ENCODE data around the gene CCDC158. TPM values are rescaled to one million over a fixed set of nuclear protein-coding genes. Genes with fewer than 3 reads are reported as not detected.

The CCDC158 gene
- total and polyA plus RNA-seq, 11 donors: 0.01 to 0.75 (median 0.23) TPM; not detected in 2

DNA sequence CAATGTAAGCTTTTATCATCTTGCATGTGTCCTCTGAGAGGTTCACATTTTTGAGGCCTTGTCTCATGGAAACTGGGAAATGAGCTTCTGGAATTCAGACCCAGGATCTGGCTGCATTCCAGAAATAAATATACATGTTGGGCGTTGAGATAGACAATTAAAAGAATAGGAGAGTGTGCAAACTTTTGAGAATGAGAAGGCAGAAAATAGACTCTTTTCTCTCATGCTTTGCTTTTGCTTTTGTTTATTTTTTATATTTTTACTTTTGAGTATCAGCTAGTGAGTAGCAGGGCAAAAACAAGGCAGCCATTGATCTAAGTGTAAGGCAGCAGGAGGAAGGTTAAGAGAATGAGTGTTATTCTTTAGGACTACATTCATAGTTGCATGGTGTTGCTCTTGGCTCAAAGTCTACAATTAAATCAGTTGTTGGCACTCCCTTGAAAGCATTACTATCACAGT, 26.5 kb upstream of the CCDC158 start:
- peaks cover 0 to 17% (median 1%) of the 10 kb centered on the region in 12 donors for H3K4me1 ChIP-seq
- no peaks in the 10 kb centered on the region for H3K9me3 ChIP-seq
- H3K27me3 ChIP-seq: no peaks in the 10 kb centered on the region
- H3K27ac ChIP-seq: peak overlapping the region in 1 of 12 donors; percentile 43
- DNase-seq (no peak), ATAC-seq (peak in 1 of 4 donors; percentile 58)
- intact Hi-C loops (cut with DNase I): no loop called here
- no peak overlapping the region for H3K4me3 ChIP-seq
- H3K36me3 ChIP-seq: no peaks in the 10 kb centered on the region
- no peak for TF ChIP-seq POLR2A (IDR thresholded peaks at IDR 0.05)
- TF ChIP-seq, protein P1, sequence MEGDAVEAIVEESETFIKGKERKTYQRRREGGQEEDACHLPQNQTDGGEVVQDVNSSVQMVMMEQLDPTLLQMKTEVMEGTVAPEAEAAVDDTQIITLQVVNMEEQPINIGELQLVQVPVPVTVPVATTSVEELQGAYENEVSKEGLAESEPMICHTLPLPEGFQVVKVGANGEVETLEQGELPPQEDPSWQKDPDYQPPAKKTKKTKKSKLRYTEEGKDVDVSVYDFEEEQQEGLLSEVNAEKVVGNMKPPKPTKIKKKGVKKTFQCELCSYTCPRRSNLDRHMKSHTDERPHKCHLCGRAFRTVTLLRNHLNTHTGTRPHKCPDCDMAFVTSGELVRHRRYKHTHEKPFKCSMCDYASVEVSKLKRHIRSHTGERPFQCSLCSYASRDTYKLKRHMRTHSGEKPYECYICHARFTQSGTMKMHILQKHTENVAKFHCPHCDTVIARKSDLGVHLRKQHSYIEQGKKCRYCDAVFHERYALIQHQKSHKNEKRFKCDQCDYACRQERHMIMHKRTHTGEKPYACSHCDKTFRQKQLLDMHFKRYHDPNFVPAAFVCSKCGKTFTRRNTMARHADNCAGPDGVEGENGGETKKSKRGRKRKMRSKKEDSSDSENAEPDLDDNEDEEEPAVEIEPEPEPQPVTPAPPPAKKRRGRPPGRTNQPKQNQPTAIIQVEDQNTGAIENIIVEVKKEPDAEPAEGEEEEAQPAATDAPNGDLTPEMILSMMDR (IDR thresholded peaks at IDR 0.05): no peak
- 8 to 22% (median 12%) methylated on average over 1 of the region's 1 CpG for WGBS, 4 donors

DNA sequence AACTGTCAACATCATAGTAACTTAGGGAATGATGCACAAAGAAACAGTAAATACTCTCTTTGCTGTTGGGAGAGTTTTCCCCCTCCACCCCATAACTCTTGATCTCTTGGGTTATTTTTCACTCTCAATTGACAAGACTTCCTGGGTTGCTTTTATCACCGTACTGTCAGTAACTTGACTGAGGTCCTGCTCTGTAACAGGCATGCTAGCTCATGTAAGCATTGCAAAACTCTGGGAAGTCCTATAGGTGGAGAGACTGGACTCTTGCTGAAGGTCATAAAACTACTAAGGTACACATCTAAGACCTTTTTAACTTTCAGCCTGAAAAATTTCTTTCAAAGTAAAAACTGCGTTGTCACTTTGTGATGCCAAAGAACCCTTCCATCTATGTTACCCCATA, 25.0 kb upstream of the CCDC158 start:
- ATAC-seq (no peak), DNase-seq (no peak)
- H3K4me3 ChIP-seq: no peak overlapping the region
- WGBS, 4 donors: 89 to 94% (median 92%) methylated on average over 2 of the region's 2 CpGs
- peaks cover 0 to 17% (median 1%) of the 10 kb centered on the region in 12 donors for H3K4me1 ChIP-seq
- no peak overlapping the region for H3K27ac ChIP-seq
- H3K36me3 ChIP-seq: no peaks in the 10 kb centered on the region
- H3K9me3 ChIP-seq: no peaks in the 10 kb centered on the region
- intact Hi-C loops (cut with DNase I): no loop called here
- H3K27me3 ChIP-seq: no peaks in the 10 kb centered on the region
- TF ChIP-seq, protein P1 (IDR thresholded peaks at IDR 0.05): no peak
- no peak for TF ChIP-seq POLR2A (IDR thresholded peaks at IDR 0.05)

DNA sequence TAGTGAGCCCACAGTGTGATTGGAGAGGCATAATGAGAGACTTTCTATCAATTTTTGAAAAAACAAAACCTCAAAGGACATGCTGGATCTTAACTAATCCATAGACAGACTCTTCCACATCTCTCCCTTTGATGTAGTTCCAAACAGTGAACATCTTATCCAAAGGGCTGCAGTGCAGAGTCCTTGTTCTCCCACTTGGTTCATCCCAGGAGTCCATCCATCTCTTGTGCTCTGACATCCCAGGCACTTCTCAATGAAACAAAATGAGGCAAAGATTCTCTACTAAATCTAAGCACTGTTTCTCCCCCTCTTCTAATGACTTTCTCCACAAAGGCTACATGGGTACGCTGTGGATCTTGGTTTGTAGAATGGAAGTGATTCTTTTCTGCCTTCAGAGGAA, 22.4 kb upstream of the CCDC158 start:
- no peak for DNase-seq
- intact Hi-C loops (cut with DNase I): no loop called here
- no peak overlapping the region for H3K4me3 ChIP-seq
- no peak for ATAC-seq
- H3K4me1 ChIP-seq: peaks cover 0 to 12% (median 0%) of the 10 kb centered on the region in 12 donors
- 85 to 94% (median 89%) methylated on average over 1 of the region's 1 CpG for WGBS, 4 donors
- H3K27ac ChIP-seq: no peak overlapping the region
- TF ChIP-seq POLR2A (IDR thresholded peaks at IDR 0.05): no peak
- TF ChIP-seq, protein P1 (IDR thresholded peaks at IDR 0.05): no peak
- H3K36me3 ChIP-seq: no peaks in the 10 kb centered on the region
- peaks cover 0 to 3% (median 0%) of the 10 kb centered on the region in 12 donors for H3K9me3 ChIP-seq
- no peaks in the 10 kb centered on the region for H3K27me3 ChIP-seq

DNA sequence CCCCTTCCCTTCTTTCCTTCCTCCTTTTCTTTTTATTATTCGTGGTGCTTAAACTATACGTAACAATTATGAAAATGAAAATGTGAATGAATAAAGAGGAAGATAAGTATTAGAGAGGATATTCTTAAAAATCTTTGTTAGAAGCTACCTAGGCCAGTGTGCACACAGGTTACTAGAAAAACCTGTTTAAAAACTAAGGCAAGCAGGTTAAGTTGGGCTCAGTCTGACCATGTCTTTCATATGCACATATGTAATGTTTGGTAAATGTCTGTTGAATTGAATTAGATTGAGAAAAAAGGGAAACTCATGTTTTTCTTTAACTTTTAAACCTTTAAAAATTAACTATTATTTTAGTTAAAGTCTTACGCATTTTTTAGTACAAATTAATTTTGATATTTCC, 21.9 kb upstream of the CCDC158 start:
- TF ChIP-seq POLR2A (IDR thresholded peaks at IDR 0.05): no peak
- TF ChIP-seq, protein P1 (IDR thresholded peaks at IDR 0.05): no peak
- ATAC-seq (no peak), DNase-seq (no peak)
- intact Hi-C loops (cut with DNase I): no loop called here
- WGBS, 4 donors: 87 to 93% (median 90%) methylated on average over 3 of the region's 3 CpGs
- Histone ChIP-seq H3K4me1 (peaks cover 0 to 11% (median 0%) of the 10 kb centered on the region in 12 donors), H3K27ac (no peak overlapping the region), H3K9me3 (peaks cover 0 to 3% (median 0%) of the 10 kb centered on the region in 12 donors), H3K27me3 (no peaks in the 10 kb centered on the region), H3K4me3 (no peak overlapping the region), H3K36me3 (no peaks in the 10 kb centered on the region)

Data from heart left ventricle (tissue), 16 donors.